WI38 (cell line): Measurements from ENCODE around the gene ZFAND3.

Experiments used
- H3K4me3 ChIP-seq: 2 replicates; pipeline ENCODE4 v1.5.1; 2011; ENCODE audit warnings: low read depth, mild to moderate bottlenecking, control low read depth, low read length
- CTCF ChIP-seq: IDR thresholded peaks from 2 replicates; pipeline ENCODE4 v1.5.1; 2012; ENCODE audit warnings: low read depth, mild to moderate bottlenecking, control low read depth, low read length

The ZFAND3 gene

DNA sequence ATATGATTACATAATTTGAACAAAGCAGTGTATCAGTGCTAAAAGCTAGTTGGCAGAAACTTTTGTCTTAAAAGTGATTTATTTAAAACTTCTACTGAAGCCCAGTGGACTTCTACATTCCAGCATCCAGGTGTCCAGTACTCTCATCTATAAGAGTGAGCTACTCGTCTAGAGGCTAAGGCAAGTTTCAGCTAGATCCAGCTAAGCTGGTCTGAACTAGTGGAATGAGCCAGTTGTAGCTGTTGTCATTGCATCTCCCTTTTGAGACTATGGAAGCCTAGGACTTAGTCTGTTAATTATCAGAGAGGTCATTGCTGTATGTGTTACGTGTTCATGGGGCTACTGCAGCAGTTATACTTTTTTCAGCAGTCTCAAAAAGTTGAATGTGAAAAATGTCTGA is 165.1 kb downstream of the ZFAND3 start:
- no peak overlapping the region for H3K4me3 ChIP-seq
- TF ChIP-seq CTCF: no peak

DNA sequence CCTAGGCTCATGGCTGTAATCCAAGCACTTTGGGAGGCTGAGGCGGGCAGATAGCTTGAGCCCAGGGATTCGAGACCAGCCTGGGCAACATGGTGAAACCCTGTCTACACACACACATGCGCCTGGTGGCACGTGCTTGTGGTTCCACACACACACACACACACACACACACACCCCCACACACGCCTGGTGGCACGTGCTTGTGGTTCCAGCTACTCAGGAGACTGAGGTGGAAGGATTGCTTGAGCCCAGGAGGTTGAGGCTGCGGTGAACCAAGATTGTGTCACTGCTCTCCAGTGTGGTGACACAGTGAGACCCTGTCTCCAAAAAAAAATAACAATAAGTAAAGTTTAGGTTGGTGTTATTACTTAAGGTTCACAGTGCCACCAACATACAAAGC is 165.8 kb downstream of the ZFAND3 start:
- TF ChIP-seq CTCF: no peak
- H3K4me3 ChIP-seq: no peak overlapping the region

DNA sequence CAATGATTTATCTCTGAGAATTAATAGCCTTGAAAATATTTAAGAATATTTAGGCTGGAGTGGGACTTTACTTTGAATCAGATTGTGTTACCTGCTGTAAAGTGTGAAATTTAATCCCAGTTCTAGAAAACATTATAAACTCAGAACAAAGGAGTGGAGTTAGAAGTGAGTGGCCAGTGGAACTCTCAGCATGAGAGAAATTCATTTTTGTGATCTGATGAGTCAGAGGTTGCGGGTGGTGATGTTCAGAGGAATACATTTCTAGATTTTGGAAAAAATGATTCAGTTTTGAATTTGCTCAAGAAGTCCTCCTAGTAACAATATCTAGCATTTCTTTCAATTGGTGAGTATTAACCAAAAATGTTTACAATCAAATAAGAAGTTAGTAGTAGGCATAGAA is 167.5 kb downstream of the ZFAND3 start:
- TF ChIP-seq CTCF: no peak

DNA sequence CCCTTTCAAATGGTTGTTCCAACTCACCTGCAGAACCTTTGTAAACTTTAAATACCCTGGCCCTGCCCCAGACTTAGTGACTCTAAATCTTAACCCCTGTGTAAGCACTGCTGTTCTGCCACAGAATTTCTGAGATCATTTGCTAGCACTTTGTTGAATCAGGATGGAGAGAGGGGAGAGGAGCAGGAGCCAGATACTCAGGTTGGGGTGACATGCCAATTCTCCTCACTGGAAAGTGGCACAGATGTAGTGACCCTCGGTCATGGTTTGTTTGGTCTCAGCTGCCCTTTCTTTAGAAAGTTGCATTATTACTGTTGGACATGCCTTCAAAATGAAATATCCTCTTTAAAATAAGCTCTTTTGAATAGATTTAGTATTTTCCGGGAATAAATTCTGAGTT is 168.0 kb downstream of the ZFAND3 start:
- no peak for TF ChIP-seq CTCF
- no peak overlapping the region for H3K4me3 ChIP-seq

More for the DNA sequence above, 167.5 kb downstream of the ZFAND3 start:
- no peak overlapping the region for H3K4me3 ChIP-seq

DNA sequence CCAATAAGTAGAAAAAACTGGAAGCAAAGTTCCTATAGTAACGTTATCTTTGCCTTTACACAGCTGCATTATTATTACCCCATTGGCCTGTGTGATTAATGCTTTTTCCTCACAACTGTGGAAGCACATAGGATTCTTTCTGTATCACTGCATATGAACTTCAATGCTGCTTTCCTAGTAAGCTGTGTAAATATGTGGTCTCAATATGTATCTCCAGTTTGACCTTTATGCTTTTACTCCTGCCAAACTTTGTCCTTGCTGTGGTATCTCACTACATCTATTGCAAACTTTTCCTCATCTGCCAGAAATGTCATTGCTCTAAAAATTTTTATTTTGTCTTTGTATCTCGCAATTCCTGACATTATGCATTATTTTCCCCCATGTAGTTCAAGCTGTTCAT is 168.6 kb downstream of the ZFAND3 start:
- no peak overlapping the region for H3K4me3 ChIP-seq
- no peak for TF ChIP-seq CTCF

GRCh38 chr6:37988696-37989095 is 169.2 kb downstream of the ZFAND3 start:
- H3K4me3 ChIP-seq: no peak overlapping the region
- TF ChIP-seq CTCF: no peak

- H3K4me3 ChIP-seq: no peak overlapping the region
- no peak for TF ChIP-seq CTCF
These were observed 171.4 kb downstream of the ZFAND3 start for GRCh38 chr6:37990762-37991525.
